Measurements from ENCODE around the gene OSBPL8.

GRCh38 chr12:76384560-76384959 is 175.0 kb downstream of the OSBPL8 start:
- TF ChIP-seq CTCF (conservative IDR thresholded peaks at IDR 0.05 in 1 of 2, IDR thresholded peaks at IDR 0.05 in 1 of 2; ENCODE audit: extremely low read depth in 1 of 2, insufficient read depth in 1 of 2, low read depth in 1 of 2, low read length in 2 of 2) (no peak), EZH2 (IDR thresholded peaks at IDR 0.05; ENCODE audit: borderline replicate concordance, low read length) (no peak)
